ENCODE results near the gene ZNF282.

ZNF282 gene

DNA sequence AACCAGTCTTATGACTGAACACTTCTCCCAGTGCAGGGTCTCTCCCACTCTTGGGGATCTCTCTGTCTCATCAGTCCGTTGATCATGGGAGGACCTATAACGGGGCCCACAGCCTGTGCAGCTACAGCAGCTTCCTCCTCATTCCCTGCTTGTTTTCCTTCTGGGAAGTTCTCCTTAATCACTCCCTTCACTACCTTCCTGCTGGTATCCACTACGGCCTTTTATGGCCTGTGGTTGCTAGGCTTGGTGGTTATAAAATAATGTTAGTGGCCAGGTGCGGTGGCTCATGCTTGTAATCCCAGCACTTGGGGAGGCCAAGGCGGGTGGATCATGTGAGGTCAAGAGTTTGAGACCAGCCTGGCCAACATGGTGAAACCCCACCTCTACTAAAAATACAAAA, 3.5 kb upstream of the ZNF282 start:
- no peak for DNase-seq (ENCODE audit: low read depth)

DNA sequence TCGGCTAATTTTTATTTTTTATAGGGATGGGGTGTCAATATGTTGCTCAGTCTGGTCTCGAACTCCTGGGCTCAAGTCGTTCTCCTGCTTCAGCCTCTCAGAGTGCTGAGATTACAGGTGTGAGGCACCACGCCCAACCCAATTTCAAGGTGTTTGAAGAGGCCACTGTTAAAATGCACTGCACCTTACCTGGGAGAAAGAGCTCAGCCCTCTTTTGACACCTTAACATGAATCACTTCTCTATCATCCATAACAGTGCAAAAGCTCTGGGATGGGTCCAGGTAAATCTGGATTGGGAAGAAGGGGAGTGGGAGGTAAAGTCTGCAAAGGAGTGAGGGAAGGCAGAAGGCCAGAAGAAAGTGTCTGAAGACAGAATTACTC, 557 bp upstream of the ZNF282 start:
- no peak for DNase-seq (ENCODE audit: low read depth)

DNA sequence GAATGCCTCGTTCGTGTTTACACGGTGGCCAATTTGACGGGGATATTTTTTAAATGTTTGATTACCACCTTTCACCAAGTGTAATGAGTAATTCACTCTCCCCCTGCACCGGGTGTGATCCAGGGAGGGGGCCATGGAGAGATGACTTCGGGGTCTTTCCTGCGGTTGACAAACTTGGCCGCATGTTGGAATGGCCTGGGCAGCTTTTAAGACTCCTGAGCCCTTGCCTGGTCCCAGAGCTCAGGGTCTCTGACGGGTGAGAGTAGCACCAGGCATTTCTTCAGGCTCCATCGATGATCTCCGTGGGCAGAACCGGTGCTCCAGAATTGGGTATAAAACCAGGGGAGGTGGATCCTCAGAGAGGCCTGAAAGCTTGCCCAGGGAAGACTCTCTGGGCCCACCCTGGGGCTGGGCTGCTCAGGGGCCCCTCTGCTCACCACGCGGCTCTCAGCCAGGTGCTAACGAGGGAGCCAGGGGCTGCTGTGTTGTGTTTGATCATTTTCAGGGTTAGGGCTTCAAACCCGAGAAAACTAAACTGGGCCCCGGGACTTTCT, 882 bp downstream of the ZNF282 start:
- no peak for DNase-seq (ENCODE audit: low read depth)

DNA sequence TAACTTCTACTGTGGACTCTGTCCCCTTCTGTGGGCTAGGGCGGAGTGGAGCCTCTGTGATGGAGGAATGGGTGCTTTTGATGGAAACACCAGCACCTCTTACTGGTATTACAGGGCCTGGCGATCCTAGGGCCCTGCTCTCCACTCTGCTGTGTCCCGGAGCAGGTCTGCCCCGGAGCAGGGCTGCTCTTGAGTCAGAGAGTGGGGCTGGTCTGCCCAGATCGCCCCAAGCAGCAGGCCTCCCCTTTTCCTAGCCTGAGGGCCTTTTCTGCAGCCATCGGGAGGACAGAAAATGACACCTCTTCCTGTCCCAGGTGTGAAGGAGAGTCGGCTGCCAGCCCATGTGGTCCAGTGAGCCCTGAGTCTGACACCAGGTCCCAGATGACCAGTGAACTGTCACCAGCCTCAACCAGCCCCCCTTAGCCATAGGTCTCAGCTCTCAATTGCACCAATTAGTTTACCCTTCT, 1.4 kb downstream of the ZNF282 start:
- no peak for DNase-seq (ENCODE audit: low read depth)

DNA sequence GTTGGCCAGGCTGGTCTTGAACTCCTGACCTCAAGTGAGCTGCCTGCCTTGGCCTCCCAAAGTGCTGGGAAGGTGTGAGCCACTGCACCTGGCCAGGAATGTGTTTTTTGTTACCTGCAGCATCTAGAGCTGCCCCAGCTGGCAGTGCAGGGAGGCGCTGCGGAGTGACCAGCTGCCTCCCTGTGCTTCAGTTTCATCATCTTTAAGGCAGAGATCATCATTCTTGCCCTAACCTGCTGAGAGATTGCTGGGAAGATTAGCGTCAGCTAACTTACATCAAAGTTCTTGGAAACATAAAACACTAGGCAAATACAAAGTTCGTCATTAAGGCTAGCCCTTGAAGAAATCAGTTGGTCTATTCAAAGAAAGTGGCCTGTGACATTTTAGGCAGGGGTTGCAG, 2.3 kb downstream of the ZNF282 start:
- no peak for DNase-seq (ENCODE audit: low read depth)

DNA sequence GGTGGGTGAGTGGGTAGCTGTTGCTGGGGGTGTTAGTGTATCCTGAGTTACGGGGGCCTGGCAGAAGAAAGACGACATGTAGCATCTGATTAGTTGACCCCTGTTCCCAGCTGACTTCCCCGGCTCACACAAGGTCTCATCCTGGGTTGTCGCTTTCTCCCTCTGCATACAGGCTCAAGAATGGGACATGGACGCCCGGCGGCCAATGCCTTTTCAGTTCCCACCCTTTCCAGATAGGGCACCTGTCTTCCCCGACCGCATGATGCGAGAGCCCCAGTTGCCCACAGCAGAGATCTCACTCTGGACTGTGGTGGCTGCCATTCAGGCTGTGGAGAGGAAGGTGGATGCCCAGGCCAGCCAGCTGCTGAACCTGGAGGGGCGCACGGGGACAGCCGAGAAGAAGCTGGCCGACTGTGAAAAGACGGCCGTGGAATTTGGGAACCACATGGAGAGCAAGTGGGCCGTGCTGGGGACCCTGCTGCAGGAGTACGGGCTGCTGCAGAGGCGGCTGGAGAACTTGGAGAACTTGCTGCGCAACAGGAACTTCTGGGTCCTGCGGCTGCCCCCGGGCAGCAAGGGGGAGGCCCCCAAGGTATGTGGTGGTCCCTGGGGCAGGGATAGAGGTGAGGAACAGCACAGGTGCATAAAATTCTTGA, 2.9 kb downstream of the ZNF282 start:
- no peak for DNase-seq (ENCODE audit: low read depth)

DNA sequence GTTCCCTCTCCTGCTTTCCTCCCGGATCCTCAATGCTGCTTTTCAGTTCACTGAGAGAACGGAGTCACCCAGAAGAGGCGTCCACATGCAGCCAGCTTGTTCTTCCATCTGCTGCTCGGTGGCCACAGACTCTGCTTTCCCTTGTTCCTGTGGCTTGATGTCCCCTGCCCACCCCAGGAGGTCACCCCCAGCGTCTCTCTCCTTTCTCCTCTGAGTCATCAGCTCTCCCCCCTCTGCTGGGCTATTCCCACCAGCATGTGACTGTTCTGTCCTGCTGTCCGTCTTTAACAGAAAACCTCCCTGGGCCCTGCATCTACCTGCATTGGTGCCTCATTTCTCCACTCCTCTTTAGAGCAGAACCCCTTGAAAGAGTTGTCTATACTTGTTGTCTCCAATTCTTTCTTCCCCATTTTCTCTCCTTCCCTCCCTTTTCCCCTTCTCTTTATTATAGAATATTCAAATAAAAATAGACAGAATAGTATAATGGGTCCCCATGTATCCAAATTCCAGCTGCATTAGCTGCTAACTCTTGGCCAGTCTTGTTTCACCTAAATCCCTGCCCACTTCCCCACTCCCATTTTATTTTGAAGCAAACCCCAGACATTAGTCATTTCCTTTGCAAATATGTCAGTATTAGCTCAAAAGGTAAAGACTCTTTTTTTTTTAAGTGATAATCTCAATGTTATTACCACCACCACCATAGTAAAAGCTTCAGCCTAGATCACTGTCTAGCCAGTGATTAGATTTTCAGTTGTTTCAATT, 4.1 kb downstream of the ZNF282 start:
- no peak for DNase-seq (ENCODE audit: low read depth)

DNA sequence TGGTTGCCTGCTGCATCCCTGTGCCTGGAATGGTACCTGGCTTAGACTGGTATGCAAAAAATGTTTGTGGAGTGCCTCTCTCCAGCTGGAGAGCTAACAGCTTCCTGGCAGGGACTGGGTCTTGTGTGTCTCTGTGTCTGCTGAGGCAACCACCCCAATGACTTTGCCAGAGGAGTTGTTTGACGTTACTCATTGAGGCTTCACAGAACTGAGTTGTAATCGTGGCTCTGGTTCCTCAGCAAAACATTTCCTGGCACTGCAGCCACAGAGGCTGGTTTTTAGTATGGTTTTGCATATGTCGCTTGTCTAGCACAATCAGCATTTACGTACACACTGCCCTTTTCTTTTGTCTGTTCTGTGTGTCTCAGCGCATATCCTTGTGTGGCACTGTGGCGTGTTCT, 7.5 kb downstream of the ZNF282 start:
- DNase-seq (ENCODE audit: low read depth), result no peak

DNA sequence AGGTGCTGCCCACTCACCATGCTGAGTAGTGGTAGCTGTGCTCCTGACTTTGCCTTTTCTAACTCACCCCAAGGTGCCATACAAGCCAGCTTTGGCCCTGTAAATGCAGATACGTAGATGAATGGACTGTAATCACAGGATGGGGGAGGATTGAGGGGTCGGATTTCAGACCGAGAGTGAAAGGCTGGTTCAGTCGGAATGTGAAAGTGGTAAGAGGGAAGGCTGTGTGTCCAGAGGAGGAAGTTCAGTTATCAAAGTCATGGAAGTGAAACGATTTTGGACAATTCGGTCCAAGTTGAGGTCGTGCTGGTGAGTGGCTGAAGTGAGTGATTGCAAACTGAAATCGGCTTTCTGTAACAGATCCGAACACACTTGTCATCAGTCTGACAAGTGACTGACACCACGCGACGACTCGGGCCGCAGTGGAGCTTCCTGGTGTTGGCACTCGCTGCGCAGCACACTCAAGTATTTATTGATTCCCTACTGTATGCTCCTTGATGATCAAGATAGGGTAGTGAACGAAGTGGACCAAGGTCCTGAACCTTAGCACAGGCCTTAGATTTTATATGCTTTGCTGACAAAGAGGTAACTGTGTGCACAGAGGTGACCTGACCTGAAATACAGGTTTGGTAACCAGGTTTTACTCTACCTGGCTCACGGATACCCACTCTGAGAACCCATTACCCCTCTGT, 10.5 kb downstream of the ZNF282 start:
- DNase-seq (ENCODE audit: low read depth), result no peak

DNA sequence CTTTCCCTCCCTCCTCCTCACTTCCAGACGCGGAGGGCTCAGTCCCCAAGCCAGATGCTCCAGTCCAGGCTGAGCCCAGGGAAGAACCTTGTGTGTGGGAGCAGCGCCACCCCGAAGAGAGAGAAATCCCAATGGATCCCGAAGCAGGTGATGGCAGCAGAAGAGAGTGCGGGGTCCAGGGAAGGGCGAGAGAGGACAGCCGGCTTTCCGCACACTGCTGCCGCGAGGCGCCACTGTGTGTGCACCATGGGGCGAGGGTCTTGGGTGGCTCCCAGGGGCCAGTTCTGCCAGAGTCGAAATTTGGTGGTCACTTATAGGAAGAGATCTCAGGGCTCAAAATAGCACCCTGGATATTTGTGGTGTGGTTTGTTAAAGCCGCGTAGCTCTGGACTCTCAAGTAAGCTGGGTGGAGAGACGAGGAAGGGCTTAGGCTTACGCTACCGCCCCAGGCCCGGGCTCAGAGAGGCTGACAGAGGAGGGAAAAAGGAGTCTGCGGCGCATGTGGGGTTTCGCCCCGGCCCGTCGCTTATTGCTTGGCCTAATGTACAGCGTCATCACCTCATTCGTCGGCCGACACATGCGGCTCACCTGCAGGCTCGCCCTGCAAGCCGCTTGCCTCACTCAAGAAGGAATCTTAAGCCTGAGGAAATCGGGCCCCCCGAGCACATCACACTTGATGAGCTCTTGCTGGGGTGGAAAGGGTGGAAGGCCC, 12.1 kb downstream of the ZNF282 start:
- DNase-seq (ENCODE audit: low read depth), result no peak

DNA sequence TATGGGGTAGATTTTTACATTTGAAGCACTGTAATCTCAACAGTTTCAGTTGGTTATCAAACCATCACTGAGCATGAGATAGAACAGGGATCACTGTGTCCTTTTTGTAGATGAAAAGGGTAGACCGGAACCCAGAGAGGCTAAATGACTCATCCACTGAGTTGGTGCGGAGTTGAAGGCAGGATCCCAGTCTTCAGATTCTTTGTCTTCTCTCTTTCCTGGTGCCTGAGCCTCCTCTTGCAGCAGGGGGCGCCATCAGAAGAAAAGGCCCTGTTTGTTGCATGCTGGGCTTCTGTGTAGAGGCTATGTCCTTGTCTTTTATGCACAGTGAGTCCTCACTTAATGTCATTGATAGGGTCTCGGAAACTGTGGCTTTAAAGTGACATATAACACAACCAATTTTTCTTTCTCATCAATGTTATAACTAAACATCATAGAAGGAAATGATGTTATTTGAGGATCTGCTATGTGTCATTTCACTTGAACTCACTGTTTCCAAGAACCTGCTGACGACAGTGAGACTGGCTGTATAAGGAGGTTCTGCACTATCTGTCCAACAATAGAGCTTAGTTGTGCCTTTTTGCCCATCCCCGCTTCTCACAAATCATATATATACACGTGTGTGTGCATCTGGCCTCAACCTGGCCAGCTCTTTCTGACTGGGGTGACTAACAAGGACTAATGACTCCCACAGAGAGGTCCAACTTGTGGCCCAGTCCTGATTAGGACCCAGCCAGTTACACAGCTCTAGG, 14.3 kb downstream of the ZNF282 start:
- no peak for DNase-seq (ENCODE audit: low read depth)

DNA sequence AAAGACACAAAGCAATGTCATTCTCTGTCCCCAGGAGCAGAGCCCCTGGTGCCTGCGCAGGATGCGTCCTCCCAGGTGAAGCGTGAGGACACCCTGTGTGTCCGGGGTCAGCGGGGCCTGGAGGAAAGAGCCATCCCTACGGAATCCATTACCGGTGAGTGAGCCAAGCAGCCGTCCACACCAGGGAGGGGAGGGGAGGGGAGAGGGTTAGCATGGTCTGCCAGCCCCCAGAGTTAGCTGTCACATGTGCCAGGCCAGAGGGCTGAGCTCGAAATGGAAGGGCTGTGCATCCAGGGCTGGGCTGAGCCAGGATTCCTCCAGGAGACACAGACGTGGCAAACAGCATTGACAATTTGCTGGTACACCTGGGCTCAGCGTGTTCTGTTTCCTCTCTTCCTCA, 15.2 kb downstream of the ZNF282 start:
- no peak for DNase-seq (ENCODE audit: low read depth)

DNA sequence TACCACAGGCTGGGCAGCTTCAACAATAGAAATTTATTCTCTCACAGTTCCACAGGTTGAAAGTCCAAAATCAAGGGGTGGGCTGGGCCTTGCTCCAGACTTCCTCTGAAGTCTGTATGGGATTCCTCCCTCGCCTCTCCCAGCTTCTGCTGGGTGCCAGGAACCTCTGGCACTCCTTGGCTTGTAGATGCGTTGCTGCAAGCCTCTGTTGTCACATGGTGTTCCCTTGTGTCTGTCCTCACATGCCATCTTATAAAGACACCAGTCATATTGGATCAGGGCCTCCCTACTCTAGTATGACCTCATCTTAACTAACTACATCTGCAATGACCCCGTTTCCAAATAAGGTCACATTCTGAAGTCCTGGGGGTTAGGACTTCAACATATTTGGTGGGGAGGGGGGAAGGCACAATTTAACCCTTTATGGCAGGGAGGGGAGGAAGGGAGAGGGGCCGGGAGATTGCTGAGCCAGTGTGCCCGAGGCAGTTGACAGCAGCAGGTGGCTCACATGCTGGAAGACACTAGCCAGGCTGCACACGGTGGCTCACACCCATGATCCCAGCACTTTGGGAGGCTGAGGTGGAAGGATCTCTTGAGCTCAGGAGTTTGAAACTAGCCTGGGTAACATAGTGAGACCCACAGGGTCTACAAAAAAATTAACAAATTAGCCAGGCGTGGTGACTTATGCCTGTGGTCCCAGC, 18.8 kb downstream of the ZNF282 start:
- no peak for DNase-seq (ENCODE audit: low read depth)

DNA sequence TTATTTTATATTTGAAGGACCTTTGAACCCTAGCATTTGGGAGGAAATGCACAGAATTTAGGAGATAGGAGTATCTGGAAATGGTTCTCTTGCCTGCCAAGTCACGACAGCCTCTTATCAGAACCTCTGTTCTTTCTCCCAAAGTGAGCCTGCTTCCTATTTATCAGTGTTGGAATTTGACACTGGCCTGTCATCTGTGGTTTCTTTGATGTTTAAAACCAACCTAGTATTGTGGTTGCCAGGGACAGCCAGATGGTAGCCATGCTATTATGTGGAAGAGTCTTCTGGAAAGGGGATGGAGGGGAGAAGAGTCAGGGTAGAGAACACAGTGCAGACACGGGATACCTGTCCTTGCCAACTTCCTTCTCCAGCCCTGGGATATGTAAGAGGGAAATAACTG, 21.1 kb downstream of the ZNF282 start:
- no peak for DNase-seq (ENCODE audit: low read depth)

DNA sequence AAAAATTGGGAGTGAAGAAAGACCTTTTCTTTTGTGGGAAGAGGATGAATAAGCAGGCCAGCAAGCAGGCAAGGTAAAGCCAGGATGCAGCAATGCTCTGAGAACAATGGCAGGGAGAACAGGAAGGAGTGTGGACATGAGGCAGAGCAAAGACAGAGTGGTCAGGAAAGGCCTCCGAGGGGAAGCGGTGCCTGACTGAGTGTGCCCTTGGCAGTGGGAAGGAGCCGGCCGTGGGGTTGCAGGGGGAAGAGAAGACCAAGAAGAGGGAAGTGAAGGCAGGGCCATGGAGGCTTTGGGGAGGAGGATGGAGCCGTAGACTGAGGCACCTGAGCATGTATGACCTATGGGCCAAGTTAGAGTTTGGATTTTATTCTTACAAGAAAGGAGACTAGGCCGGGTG, 22.2 kb downstream of the ZNF282 start:
- DNase-seq (ENCODE audit: low read depth), result no peak

DNA sequence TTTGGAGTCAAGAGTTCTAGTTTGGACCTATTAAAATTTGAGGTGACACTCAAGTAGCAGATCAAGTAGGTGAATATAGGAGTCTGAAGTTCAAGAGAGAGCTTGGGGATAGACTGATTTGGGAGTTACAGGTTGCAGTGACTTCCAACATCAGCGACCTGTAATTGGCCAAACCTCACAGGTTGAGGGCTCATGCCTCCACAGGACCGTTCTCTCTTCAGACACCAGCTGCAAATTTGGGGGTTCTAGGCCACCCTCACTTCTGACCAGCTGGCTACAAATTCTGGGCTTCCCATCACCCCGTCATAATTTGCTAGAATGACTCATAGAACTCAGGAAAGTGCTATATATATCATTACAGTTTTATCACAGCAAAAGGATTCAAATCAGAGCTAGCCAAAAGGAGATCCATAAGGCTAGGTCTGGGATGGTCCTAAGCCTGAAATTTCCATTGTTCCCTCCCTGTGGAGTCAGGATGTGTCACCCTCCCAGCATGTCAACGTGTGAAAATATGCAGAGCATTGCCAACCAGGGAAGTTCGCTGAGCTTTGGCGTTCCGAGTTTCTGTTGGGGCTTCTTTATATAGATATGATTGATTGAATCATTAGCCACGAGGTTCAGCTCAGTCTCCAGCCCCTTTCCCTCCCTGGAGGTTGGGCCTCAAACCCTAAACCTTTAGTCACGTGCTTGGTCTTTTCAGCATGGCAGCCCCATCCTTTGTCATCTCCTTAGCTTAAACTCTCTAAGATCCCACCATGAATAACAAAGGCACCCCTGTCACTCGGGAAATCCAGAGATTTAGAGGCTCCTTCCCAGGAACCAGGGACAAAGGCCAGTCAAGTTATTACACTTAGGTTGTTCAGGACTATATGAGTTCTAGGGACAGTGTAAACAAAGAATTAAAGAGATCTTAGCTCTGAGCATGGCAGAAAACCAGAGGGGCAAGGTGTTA, 23.4 kb downstream of the ZNF282 start:
- no peak for DNase-seq (ENCODE audit: low read depth)

DNA sequence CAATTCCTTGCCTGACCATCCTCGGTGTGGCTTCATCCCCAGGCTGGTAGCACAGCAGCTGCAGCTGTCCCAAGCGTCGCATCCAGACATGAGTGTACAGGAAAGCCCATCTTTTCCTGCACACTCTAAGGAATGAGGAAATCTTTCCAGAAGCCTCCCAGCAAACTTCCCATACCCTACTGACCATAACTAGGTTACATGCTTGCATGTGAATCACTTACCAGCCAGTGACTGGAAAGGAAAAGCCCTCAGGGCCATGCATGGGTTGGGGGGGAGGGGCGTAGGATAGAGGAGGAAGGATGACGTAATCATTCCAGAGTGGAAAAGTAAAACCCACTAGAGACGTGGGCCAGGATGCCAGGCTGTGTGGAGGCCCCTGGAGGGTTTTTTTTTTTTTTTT, 25.2 kb downstream of the ZNF282 start:
- no peak for DNase-seq (ENCODE audit: low read depth)

DNA sequence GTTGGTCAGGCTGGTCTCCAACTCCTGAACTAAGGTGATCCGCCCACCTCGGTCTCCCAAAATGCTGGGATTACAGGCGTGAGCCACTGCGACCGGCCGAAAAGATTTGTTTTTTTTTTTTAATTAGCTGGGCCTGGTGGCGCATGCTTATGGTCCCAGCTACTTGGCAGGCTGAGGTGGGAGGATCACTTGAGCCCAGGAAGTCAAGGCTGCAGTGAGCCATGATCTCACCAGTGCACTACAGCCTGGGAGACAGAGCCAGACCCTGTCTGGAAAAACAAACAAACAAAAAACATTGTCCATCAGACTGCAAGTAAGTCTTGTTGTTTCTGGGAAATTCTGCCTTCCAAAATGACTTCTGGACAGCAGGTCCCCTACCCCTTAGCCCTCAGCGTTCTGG, 27.8 kb downstream of the ZNF282 start:
- no peak for DNase-seq (ENCODE audit: low read depth)

DNA sequence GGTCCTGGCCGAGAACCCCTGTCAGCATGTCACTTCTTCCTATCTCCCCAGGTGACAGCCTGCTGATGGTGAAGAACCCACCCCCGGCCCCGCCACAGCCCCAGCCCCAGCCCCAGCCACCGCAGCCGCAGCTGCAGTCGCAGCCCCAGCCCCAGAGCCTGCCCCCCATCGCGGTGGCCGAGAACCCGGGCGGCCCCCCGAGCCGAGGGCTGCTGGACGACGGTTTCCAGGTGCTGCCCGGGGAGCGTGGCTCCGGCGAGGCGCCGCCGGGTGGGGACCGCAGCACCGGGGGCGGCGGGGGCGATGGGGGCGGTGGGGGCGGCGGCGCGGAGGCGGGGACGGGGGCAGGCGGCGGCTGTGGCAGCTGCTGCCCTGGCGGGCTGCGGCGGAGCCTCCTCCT, 28.4 kb downstream of the ZNF282 start:
- no peak for DNase-seq (ENCODE audit: low read depth)

DNA sequence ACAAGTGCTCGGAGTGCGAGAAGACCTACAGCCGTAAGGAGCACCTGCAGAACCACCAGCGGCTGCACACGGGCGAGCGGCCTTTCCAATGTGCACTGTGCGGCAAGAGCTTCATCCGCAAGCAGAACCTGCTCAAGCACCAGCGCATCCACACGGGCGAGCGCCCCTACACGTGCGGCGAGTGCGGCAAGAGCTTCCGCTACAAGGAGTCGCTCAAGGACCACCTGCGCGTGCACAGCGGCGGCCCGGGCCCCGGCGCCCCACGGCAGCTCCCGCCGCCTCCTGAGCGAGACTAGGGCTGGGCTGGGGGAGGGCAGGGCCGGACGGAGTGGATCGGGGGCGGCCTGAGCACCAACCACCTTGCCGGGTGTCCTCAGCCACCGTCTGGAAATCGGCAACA, 29.0 kb downstream of the ZNF282 start:
- no peak for DNase-seq (ENCODE audit: low read depth)
